ENCODE results near the gene PDCD6IP.

DNA sequence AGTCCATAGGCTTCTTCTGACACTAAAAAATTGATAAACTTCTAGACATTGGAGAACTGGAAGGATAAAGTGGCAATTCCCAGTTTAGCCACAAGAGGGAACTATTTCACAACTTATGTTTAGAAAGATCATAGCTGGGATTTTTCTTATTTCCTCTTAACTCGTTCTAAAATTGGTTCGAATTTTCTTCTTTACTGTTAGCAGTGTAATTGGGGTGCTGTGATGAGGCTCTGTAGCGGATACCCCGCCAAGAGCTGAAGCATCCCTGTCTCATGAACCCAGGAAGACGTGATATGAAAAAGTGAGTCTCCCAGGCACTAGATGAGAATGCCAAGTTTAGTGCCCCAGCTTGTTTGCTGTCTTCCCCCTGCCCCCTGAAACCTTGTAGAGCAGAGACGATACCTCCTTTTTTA lies 85.1 kb downstream of the PDCD6IP start:
- TF ChIP-seq, protein P1, sequence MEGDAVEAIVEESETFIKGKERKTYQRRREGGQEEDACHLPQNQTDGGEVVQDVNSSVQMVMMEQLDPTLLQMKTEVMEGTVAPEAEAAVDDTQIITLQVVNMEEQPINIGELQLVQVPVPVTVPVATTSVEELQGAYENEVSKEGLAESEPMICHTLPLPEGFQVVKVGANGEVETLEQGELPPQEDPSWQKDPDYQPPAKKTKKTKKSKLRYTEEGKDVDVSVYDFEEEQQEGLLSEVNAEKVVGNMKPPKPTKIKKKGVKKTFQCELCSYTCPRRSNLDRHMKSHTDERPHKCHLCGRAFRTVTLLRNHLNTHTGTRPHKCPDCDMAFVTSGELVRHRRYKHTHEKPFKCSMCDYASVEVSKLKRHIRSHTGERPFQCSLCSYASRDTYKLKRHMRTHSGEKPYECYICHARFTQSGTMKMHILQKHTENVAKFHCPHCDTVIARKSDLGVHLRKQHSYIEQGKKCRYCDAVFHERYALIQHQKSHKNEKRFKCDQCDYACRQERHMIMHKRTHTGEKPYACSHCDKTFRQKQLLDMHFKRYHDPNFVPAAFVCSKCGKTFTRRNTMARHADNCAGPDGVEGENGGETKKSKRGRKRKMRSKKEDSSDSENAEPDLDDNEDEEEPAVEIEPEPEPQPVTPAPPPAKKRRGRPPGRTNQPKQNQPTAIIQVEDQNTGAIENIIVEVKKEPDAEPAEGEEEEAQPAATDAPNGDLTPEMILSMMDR (tag by site-specific recombination; IDR thresholded peaks at IDR 0.05): peak; percentile 26; the same call in 1 of the 2 replicates
- TF ChIP-seq SP2 (tag by site-specific recombination; IDR thresholded peaks at IDR 0.05) (no peak), ZBTB1 (tag by site-specific recombination; IDR thresholded peaks at IDR 0.05) (no peak), ZNF623 (tag by site-specific recombination; IDR thresholded peaks at IDR 0.05) (no peak), ZNF777 (tag by site-specific recombination; IDR thresholded peaks at IDR 0.05; ENCODE audit: borderline replicate concordance) (no peak)
